HepG2 (cell line): ENCODE results near the gene BRPF1. TPM values are rescaled to one million over a fixed set of nuclear protein-coding genes. Genes with fewer than 3 reads are reported as not detected.

ENCODE experiments used
- AGO1 ChIP-seq: fragments of 200-400 bp; formaldehyde crosslinking; IDR thresholded peaks from 2 replicates; pipeline ENCODE4 v1.6.1; 2017; ENCODE audit warnings: mild to moderate bottlenecking, low read depth, low read length, moderate library complexity; ENCODE audit not compliant: poor library complexity, severe bottlenecking
- BCL6 ChIP-seq: IDR thresholded peaks from 2 replicates; pipeline ENCODE4 v1.6.1; 2016; ENCODE audit warnings: missing genetic modification reagents, missing compliant biosample characterization
- CHCHD3 ChIP-seq: sonication (generic); formaldehyde crosslinking; IDR thresholded peaks from 2 replicates; pipeline ENCODE4 v1.8.0; 2022; ENCODE audit warnings: mild to moderate bottlenecking, missing genetic modification reagents, moderate library complexity
- CREM ChIP-seq, 2 experiments: sonication (generic) in 1 of 2; formaldehyde crosslinking in 1 of 2; IDR thresholded peaks; 2 replicates each; pipeline versions ENCODE4 v1.4.0 to v1.6.1; 2016 to 2020; ENCODE audit warnings: antibody characterized with exemption in 1 of 2, mild to moderate bottlenecking in 1 of 2, missing genetic modification reagents in 1 of 2
- ELF3 ChIP-seq: IDR thresholded peaks from 2 replicates; pipeline ENCODE4 v1.6.1; 2016; ENCODE audit warnings: missing genetic modification reagents, missing compliant biosample characterization
- MBNL3 ChIP-seq: fragments of 250-450 bp; sonication (Bioruptor Pico); conservative IDR thresholded peaks from 2 replicates; pipeline ENCODE4 v1.8.0; 2022; ENCODE audit warnings: mild to moderate bottlenecking, inconsistent platforms
- NCOR1 ChIP-seq: fragments of 200-600 bp; sonication (generic); IDR thresholded peaks from 2 replicates; pipeline ENCODE4 v1.7.0; 2017; ENCODE audit warnings: antibody characterized with exemption, low read length, borderline replicate concordance
- NFE2L2 ChIP-seq: fragments of 150-350 bp; IDR thresholded peaks from 2 replicates; pipeline ENCODE4 v1.6.1; 2014; ENCODE audit warnings: low read length
- PHF5A ChIP-seq: IDR thresholded peaks from one replicate; pipeline ENCODE4 v1.6.1; 2018; ENCODE audit warnings: low read depth, missing genetic modification reagents; ENCODE audit not compliant: unreplicated experiment
- RAD51 ChIP-seq: fragments of 450-650 bp; IDR thresholded peaks from 2 replicates; pipeline ENCODE4 v1.6.1; 2016; ENCODE audit warnings: borderline replicate concordance
- RCOR2 ChIP-seq: IDR thresholded peaks from 2 replicates; pipeline ENCODE4 v1.6.1; 2016; ENCODE audit warnings: missing biosample characterization, missing genetic modification reagents
- RFX5 ChIP-seq: IDR thresholded peaks from 2 replicates; pipeline ENCODE4 v1.6.1; 2011; ENCODE audit warnings: low read depth, low read length, improper control_type of control experiment
- SNRNP70 ChIP-seq: fragments of 200-400 bp; formaldehyde crosslinking; IDR thresholded peaks from 2 replicates; pipeline ENCODE4 v1.6.1; 2017; ENCODE audit warnings: mild to moderate bottlenecking, low read depth, low read length, moderate library complexity
- TBX2 ChIP-seq: sonication (generic); formaldehyde crosslinking; IDR thresholded peaks from 2 replicates; pipeline ENCODE4 v1.5.0; 2020; ENCODE audit warnings: missing genetic modification reagents, mild to moderate bottlenecking, borderline replicate concordance
- XRCC5 ChIP-seq: fragments of 200-400 bp; formaldehyde crosslinking; optimal IDR thresholded peaks from 2 replicates; pipeline ENCODE3; 2017; ENCODE audit warnings: mild to moderate bottlenecking, low read length
- ZBTB20 ChIP-seq: sonication (generic); formaldehyde crosslinking; IDR thresholded peaks from 2 replicates; pipeline ENCODE4 v1.8.1; 2023; ENCODE audit warnings: missing genetic modification reagents, low read depth, mild to moderate bottlenecking, borderline replicate concordance
- ZNF253 ChIP-seq: sonication (generic); formaldehyde crosslinking; IDR thresholded peaks from 2 replicates; pipeline ENCODE4 v1.8.0; 2022; ENCODE audit warnings: mild to moderate bottlenecking, missing genetic modification reagents, borderline replicate concordance
- ZNF292 ChIP-seq: sonication (generic); formaldehyde crosslinking; IDR thresholded peaks from 2 replicates; pipeline ENCODE4 v1.8.1; 2022; ENCODE audit warnings: mild to moderate bottlenecking, low read depth, missing genetic modification reagents, borderline replicate concordance
- ZNF451 ChIP-seq: sonication (generic); formaldehyde crosslinking; IDR thresholded peaks from 2 replicates; pipeline ENCODE4 v1.5.0; 2020; ENCODE audit warnings: mild to moderate bottlenecking, missing genetic modification reagents
- ZNF510 ChIP-seq: sonication (generic); formaldehyde crosslinking; IDR thresholded peaks from 2 replicates; pipeline ENCODE4 v1.4.0; 2020; ENCODE audit warnings: low read depth, mild to moderate bottlenecking, missing genetic modification reagents
- ZNF709 ChIP-seq: sonication (generic); formaldehyde crosslinking; IDR thresholded peaks from 2 replicates; pipeline ENCODE4 v1.5.0; 2020; ENCODE audit warnings: mild to moderate bottlenecking, missing genetic modification reagents
- polyA plus RNA-seq, 8 experiments: library from polyadenylated mRNA; depleted of rRNA in 3 of 8; stranded (reverse) in 7 of 8; unstranded in 1 of 8; fragments of >200 nt; fragmentation: Illumina TruSeq in 4 of 8; extraction: Trizol in 4 of 8; gene quantifications; 2 replicates each; pipeline versions ENCODE4 v1.2.1 to v1.2.3, GENCODE V29; 2011 to 2016; ENCODE audit warnings: low read depth in 4 of 8, missing spikeins in 1 of 8, mixed read lengths in 1 of 8; ENCODE audit not compliant: insufficient read depth in 1 of 8
- total RNA-seq, 5 experiments: library from RNA; depleted of rRNA; stranded (reverse); fragments of >200 nt; fragmentation: Illumina TruSeq; extraction: Trizol; gene quantifications; 2 replicates each; pipeline ENCODE4 v1.2.3, GENCODE V29; 2016; ENCODE audit warnings: low read depth in 1 of 5
- TF ChIP-seq, protein P1 (sequence below): sonication (generic); formaldehyde crosslinking; IDR thresholded peaks from 2 replicates; pipeline ENCODE4 v1.8.1; 2022; ENCODE audit warnings: low read depth, mild to moderate bottlenecking, missing genetic modification reagents
- TF ChIP-seq, protein P2 (sequence below): sonication (generic); formaldehyde crosslinking; conservative IDR thresholded peaks from 2 replicates; pipeline ENCODE4 v1.5.0; 2020; ENCODE audit warnings: missing genetic modification reagents

Gene BRPF1
- total and polyA plus RNA-seq, 2 of the 13 experiments (the other 11 are each of a cell fraction or from before 2014, with no cell fraction given), result 7.3 to 10.0 TPM

DNA sequence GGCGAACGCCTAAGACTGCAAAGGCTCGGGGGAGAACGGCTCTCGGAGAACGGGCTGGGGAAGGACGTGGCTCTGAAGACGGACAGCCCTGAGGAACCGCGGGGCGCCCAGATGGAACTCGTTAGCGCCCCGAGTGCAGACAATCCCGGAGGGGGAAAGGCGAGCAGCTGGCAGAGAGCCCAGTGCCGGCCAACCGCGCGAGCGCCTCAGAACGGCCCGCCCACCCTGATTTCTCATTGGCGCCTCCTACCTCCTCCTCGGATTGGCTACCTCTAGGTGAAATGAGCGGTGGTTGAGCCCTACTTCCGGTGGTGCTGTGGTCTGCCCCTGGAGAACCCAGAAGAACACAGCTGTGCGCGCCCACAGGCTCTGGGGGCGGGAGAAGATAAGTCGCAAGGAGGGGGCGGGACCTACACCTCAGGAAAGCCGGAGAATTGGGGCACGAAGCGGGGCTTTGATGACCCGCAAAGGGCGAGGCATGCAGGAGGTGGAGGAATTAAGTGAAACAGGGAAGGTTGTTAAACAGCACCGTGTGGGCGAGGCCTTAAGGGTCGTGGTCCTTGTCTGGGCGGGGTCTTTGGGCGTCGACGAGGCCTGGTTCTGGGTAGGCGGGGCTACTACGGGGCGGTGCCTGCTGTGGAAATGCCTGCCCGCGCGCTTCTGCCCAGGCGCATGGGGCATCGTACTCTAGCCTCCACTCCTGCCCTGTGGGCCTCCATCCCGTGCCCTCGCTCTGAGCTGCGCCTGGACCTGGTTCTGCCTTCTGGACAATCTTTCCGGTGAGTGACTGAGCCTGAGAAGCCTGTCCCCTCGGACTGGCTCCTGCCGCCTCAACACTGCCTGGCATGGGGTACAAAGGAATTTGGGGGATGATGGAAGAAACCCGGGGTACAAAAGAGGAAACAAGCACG, 18.4 kb downstream of the BRPF1 start, which contains the start of gene OGG1 (continued):
- TF ChIP-seq, protein P1, sequence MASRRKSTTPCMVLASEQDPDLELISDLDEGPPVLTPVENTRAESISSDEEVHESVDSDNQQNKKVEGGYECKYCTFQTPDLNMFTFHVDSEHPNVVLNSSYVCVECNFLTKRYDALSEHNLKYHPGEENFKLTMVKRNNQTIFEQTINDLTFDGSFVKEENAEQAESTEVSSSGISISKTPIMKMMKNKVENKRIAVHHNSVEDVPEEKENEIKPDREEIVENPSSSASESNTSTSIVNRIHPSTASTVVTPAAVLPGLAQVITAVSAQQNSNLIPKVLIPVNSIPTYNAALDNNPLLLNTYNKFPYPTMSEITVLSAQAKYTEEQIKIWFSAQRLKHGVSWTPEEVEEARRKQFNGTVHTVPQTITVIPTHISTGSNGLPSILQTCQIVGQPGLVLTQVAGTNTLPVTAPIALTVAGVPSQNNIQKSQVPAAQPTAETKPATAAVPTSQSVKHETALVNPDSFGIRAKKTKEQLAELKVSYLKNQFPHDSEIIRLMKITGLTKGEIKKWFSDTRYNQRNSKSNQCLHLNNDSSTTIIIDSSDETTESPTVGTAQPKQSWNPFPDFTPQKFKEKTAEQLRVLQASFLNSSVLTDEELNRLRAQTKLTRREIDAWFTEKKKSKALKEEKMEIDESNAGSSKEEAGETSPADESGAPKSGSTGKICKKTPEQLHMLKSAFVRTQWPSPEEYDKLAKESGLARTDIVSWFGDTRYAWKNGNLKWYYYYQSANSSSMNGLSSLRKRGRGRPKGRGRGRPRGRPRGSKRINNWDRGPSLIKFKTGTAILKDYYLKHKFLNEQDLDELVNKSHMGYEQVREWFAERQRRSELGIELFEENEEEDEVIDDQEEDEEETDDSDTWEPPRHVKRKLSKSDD (CRISPR knock-in tag), result no peak
- TF ChIP-seq TBX2 (peak; percentile 55; the same call in 1 of the 2 replicates), MBNL3 (CRISPR knock-in tag) (no peak), XRCC5 (no peak), BCL6 (CRISPR knock-in tag) (no peak), ELF3 (peak; percentile 55; the same call in 1 of the 2 replicates), NFE2L2 (no peak), ZNF709 (CRISPR knock-in tag) (no peak), PHF5A (CRISPR knock-in tag) (peak; percentile 27), AGO1 (no peak), ZNF292 (CRISPR knock-in tag) (no peak), RCOR2 (CRISPR knock-in tag) (no peak), CHCHD3 (no peak), RFX5 (no peak; the same call in 1 of the 2 replicates), NCOR1 (peak; percentile 54; the same call in 1 of the 2 replicates), ZBTB20 (CRISPR knock-in tag) (no peak), ZNF510 (CRISPR knock-in tag) (no peak), SNRNP70 (no peak), CREM (IDR thresholded peaks at IDR 0.05) (peak; percentile 41; the same call in 1 of the 2 replicates), CREM (CRISPR knock-in tag; IDR thresholded peaks at IDR 0.05) (no peak), ZNF253 (CRISPR knock-in tag) (no peak), ZNF451 (CRISPR knock-in tag) (peak; percentile 45; the same call in 1 of the 2 replicates), RAD51 (no peak)
- TF ChIP-seq, protein P2, sequence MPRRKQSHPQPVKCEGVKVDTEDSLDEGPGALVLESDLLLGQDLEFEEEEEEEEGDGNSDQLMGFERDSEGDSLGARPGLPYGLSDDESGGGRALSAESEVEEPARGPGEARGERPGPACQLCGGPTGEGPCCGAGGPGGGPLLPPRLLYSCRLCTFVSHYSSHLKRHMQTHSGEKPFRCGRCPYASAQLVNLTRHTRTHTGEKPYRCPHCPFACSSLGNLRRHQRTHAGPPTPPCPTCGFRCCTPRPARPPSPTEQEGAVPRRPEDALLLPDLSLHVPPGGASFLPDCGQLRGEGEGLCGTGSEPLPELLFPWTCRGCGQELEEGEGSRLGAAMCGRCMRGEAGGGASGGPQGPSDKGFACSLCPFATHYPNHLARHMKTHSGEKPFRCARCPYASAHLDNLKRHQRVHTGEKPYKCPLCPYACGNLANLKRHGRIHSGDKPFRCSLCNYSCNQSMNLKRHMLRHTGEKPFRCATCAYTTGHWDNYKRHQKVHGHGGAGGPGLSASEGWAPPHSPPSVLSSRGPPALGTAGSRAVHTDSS, result no peak
